Measurements from ENCODE around the gene RNF13.

The RNF13 gene

DNA sequence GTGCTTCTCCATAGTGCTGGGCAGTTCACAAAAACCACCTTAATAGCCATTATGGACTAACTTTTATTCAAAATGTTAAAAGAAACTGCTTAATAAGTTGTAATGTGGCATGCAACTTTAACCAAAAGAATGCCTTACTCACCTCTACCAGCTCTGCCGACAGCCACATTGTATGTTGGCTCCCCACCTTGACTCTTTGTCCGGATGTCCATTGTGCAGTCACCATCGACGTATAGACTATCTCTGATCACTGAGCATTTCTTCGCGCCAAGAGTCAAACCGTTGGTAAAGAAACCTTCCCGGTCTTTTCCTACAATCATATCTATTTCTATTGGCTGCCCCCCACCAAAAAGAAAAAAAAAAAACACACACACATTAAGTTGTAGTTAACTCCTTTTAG lies 155.2 kb downstream of the RNF13 start:
- H3K27ac ChIP-seq (replicated peaks), result no peak overlapping the region
- no peak for DNase-seq (ENCODE audit: low read depth in 1 of 2, low spot score in 1 of 2)
- TF ChIP-seq POLR2AphosphoS5 (IDR thresholded peaks at IDR 0.05; ENCODE audit: low read depth) (no peak), GABPA (IDR thresholded peaks at IDR 0.05; ENCODE audit: low read depth) (no peak), SPI1 (IDR thresholded peaks at IDR 0.05; ENCODE audit: borderline replicate concordance, low read depth) (no peak)
- TF ChIP-seq, protein P1, sequence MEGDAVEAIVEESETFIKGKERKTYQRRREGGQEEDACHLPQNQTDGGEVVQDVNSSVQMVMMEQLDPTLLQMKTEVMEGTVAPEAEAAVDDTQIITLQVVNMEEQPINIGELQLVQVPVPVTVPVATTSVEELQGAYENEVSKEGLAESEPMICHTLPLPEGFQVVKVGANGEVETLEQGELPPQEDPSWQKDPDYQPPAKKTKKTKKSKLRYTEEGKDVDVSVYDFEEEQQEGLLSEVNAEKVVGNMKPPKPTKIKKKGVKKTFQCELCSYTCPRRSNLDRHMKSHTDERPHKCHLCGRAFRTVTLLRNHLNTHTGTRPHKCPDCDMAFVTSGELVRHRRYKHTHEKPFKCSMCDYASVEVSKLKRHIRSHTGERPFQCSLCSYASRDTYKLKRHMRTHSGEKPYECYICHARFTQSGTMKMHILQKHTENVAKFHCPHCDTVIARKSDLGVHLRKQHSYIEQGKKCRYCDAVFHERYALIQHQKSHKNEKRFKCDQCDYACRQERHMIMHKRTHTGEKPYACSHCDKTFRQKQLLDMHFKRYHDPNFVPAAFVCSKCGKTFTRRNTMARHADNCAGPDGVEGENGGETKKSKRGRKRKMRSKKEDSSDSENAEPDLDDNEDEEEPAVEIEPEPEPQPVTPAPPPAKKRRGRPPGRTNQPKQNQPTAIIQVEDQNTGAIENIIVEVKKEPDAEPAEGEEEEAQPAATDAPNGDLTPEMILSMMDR (IDR thresholded peaks at IDR 0.05; ENCODE audit: insufficient read depth, low read length), result no peak
- TF ChIP-seq, protein P2, sequence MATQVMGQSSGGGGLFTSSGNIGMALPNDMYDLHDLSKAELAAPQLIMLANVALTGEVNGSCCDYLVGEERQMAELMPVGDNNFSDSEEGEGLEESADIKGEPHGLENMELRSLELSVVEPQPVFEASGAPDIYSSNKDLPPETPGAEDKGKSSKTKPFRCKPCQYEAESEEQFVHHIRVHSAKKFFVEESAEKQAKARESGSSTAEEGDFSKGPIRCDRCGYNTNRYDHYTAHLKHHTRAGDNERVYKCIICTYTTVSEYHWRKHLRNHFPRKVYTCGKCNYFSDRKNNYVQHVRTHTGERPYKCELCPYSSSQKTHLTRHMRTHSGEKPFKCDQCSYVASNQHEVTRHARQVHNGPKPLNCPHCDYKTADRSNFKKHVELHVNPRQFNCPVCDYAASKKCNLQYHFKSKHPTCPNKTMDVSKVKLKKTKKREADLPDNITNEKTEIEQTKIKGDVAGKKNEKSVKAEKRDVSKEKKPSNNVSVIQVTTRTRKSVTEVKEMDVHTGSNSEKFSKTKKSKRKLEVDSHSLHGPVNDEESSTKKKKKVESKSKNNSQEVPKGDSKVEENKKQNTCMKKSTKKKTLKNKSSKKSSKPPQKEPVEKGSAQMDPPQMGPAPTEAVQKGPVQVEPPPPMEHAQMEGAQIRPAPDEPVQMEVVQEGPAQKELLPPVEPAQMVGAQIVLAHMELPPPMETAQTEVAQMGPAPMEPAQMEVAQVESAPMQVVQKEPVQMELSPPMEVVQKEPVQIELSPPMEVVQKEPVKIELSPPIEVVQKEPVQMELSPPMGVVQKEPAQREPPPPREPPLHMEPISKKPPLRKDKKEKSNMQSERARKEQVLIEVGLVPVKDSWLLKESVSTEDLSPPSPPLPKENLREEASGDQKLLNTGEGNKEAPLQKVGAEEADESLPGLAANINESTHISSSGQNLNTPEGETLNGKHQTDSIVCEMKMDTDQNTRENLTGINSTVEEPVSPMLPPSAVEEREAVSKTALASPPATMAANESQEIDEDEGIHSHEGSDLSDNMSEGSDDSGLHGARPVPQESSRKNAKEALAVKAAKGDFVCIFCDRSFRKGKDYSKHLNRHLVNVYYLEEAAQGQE (IDR thresholded peaks at IDR 0.05; ENCODE audit: insufficient replicate concordance, low read depth), result no peak
- H3K27me3 ChIP-seq (ENCODE audit: insufficient read depth, poor library complexity, severe bottlenecking), result peaks cover 16% of the 10 kb centered on the region
- no peak overlapping the region for H3K4me3 ChIP-seq (replicated peaks; ENCODE audit: insufficient read depth, low read length)

DNA sequence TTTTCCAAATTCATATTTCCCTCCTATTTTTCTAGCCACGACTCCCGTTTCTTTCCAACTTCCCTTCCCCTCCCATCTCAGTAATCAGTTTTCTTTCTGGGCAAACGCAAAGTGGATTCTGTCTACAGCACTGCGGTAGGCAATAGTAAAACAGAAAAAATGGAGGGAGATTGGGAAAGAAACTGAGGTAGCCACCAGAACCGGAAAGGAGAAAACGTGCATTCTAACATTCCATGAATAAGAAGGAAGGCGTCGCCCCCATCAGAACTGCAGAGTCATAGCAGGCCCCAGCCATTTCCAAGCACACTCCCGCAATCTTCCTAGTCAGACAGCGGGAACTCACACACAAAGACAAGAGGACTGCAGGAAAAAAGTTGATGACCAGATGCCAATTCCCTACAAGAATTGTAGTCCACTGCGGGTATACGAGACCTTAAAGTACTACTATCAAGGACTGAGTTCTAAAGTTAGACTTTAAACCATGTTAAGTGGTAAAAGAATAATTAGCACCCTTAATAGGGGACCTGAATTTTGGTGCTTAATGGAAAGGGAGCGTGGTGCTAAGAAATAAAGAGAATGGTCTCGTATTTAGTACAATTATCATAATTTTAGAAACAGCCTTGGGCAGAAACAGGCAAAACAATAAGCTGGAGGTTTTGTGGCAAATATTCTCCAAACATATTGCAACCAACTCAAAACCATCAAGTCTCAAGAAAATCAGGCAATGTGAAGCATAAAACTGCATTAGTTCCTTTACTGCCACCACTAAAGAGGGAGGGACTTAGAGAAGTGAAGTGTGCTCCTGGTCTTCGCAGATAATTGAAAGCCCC lies 156.3 kb downstream of the RNF13 start:
- no peak for DNase-seq (ENCODE audit: low read depth in 1 of 2, low spot score in 1 of 2)
- Histone ChIP-seq H3K27me3 (ENCODE audit: insufficient read depth, poor library complexity, severe bottlenecking) (peaks cover 25% of the 10 kb centered on the region), H3K27ac (replicated peaks) (no peak overlapping the region), H3K4me3 (replicated peaks; ENCODE audit: insufficient read depth, low read length) (no peak overlapping the region)
- TF ChIP-seq POLR2AphosphoS5 (IDR thresholded peaks at IDR 0.05; ENCODE audit: low read depth) (no peak), SPI1 (IDR thresholded peaks at IDR 0.05; ENCODE audit: borderline replicate concordance, low read depth) (no peak), GABPA (IDR thresholded peaks at IDR 0.05; ENCODE audit: low read depth) (no peak)
- TF ChIP-seq, protein P2 (IDR thresholded peaks at IDR 0.05; ENCODE audit: insufficient replicate concordance, low read depth), result no peak
- TF ChIP-seq, protein P1 (IDR thresholded peaks at IDR 0.05; ENCODE audit: insufficient read depth, low read length), result no peak

DNA sequence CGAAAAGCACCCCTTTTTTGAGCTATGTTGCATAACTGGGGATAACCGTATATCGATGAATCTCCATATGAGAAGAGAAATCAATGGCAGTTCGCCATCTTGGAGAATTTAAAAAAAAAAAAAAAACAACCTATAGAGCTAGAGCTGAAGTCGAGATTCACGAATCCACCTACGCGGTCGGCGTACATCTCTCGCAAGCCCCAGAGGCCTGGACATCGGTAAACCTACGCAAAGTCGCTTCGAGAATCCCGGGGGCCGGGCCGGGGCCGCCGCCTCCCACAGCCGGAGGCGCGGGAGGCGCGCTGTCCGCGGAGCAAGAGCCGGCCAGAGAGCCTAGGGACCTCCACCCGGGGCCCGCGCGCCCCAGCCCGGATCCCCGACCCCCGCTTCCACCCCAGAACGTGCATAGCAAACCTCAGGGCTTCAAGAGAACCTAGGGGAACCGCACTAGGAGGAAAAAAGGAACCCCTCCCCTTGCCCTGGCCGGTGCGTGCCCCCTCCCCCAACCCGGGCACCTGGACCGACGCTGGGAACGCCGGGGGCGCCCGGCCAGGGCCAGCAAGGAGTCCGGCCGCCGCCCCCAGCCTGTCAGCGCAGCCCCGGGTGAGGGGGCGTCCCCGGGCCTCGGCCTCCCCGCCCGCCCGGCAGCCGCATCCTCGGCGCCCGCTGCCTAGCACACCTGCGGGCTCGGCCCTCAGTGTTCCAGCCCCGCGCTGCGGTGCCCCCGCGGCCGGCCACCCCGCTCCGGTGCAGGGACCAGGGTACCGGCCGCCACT lies 157.1 kb downstream of the RNF13 start:
- no peak for TF ChIP-seq SPI1 (IDR thresholded peaks at IDR 0.05; ENCODE audit: borderline replicate concordance, low read depth)
- TF ChIP-seq, protein P1 (IDR thresholded peaks at IDR 0.05; ENCODE audit: insufficient read depth, low read length), result no peak
- TF ChIP-seq GABPA (IDR thresholded peaks at IDR 0.05; ENCODE audit: low read depth), result no peak
- TF ChIP-seq, protein P2 (IDR thresholded peaks at IDR 0.05; ENCODE audit: insufficient replicate concordance, low read depth), result no peak
- TF ChIP-seq POLR2AphosphoS5 (IDR thresholded peaks at IDR 0.05; ENCODE audit: low read depth), result no peak
- DNase-seq (ENCODE audit: low read depth in 1 of 2, low spot score in 1 of 2), result peak in 1 of 2 experiments; percentile 54
- Histone ChIP-seq H3K4me3 (replicated peaks; ENCODE audit: insufficient read depth, low read length) (peak overlapping the region; percentile 61), H3K27me3 (ENCODE audit: insufficient read depth, poor library complexity, severe bottlenecking) (peaks cover 26% of the 10 kb centered on the region), H3K27ac (replicated peaks) (no peak overlapping the region)

All from HL-60 (cell line).